CD4-positive, alpha-beta T cell treated with Interleukin-10 for 1 hour (primary cell): ENCODE data around the gene DOCK2.

Experiments
- DNase-seq: peaks from one replicate; pipeline ENCODE4 v3.0.0-alpha.2; 2020

The DOCK2 gene

DNA sequence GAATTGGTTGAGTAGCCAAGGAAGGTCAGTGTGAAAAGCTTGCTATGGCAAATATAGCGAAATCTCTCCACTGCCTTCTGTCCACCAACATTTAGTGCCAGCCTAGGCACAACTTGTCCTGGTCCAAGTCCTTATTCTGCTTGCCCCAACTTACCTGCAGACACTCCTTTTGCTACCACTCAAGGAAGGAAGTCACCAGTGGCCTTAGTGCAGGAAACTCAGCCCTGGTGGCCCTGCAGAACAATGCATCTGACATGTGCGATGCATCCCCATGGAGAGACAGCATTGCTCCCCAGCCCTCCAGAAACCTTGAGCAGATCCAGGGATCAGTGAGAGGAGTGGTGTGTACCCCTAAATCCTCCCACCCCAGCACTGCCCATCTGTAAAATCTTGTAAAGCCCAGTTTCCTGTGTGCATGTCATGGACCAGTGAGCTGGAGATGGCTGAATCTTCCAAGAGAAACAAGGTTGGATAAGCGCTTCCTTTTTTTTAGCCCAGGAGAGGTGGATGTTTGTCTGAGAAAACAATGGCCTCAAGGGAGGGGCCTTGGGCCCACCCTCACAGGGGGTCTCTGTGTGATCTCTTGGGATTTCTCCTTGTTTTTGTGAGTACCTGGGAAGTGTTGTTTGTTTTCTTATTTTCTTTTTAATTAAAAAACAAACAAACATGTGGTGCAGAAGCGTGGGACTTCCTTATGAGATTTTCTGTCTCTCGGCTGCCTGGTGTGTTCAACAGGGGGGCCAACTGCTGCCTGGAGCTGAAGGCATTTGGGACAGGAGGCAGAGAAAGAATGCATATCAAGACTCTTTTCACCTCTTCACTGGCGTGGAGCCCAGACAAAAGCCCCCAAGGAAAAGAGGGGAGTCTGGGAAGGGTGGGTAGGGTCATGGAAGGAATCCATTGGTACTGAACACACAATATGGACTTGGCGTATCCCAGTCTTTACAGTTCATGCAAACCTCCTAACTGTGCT is 472.3 kb downstream of the DOCK2 start:
- no peak for DNase-seq

GRCh38 chr5:170110403-170111087 is 473.5 kb downstream of the DOCK2 start:
- DNase-seq, result no peak

GRCh38 chr5:170111088-170111785 is 474.2 kb downstream of the DOCK2 start:
- no peak for DNase-seq

GRCh38 chr5:170112876-170113521 is 475.9 kb downstream of the DOCK2 start:
- no peak for DNase-seq

DNA sequence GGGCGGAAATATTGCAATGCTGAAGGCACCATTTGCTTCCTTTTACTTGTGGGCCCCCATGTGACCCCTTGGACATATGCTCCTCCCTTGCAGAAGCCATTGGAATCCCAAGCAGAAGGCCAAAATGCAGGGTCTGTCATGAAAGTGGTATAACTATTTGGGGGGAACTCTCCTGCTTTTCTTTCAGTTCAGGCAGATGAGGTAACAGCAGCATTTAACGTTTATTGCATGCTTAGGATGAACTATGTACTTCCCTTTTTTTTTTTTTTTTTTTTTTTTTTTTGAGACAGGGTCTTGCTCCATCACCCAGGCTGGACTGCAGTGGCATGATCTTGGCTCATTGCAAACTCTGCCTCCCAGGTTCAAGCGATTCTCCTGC is 476.4 kb downstream of the DOCK2 start:
- no peak for DNase-seq

GRCh38 chr5:170114271-170114670 is 477.2 kb downstream of the DOCK2 start:
- no peak for DNase-seq

GRCh38 chr5:170115925-170116324 is 478.9 kb downstream of the DOCK2 start:
- DNase-seq, result no peak

- DNase-seq, result no peak
Observed at GRCh38 chr5:170117736-170118135, 480.7 kb downstream of the DOCK2 start.

- no peak for DNase-seq
Observed at GRCh38 chr5:170120576-170120975, 483.5 kb downstream of the DOCK2 start.

- DNase-seq, result no peak
Observed at GRCh38 chr5:170121321-170121720, 484.2 kb downstream of the DOCK2 start.

- no peak for DNase-seq
Observed at GRCh38 chr5:170126061-170126460, 489.0 kb downstream of the DOCK2 start.

DNA sequence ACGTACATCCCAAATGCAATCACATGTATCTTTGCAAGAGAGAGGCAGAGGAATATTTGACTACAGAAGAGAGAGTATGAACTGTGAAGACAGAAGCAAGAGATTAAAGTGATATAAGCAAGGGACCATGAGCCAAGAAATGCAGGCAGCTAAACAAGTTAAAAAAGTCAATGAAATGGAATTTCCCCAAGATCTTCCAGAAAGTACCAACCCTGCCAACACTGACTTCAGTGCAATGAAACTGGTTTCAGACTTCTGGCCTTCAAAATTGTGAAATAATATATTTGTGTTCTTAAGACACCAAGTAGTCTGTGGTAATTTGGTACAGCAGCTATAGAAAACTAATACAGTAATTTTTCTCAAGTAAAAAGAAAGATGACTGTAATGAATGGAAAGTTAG is 489.6 kb downstream of the DOCK2 start:
- DNase-seq, result no peak

DNA sequence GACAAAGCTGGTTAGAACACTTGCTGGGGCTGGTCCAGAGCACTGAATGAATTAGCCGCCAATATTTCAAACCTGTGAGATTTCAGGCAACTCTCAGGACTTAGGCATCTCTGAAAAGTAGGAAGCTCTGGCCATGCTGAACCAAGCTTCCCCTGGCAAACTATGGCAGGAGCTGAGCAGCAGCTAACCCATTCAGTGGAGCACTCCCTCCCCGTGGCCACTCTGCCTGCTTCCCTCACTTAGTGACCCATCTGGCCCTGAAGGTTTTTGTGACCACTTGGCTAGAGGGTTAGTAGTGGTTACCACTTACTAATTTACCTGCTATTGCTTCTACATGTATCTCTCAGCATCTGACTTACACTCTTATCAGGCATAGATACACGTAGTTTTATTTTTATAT is 494.2 kb downstream of the DOCK2 start:
- no peak for DNase-seq

- DNase-seq, result no peak
Observed at GRCh38 chr5:170132269-170132975, 495.3 kb downstream of the DOCK2 start.
